GM10266 (cell line): ENCODE data around the gene METTL9.
"Not testable (repeated sequence)": the region's sequence is repeated elsewhere in the genome, so short reads cannot be mapped to it uniquely, and the experiment has no call there.

Source experiments
- DNase-seq: peaks from one replicate; pipeline ENCODE4 v3.0.0; 2012; ENCODE audit errors: extremely low spot score
- TF ChIP-seq, protein P1 (sequence below): IDR thresholded peaks from 2 replicates; pipeline ENCODE4 v1.5.1; 2012; ENCODE audit warnings: mild to moderate bottlenecking, low read depth; ENCODE audit not compliant: control insufficient read depth, insufficient read depth; ENCODE audit errors: missing control alignments

Gene METTL9

DNA sequence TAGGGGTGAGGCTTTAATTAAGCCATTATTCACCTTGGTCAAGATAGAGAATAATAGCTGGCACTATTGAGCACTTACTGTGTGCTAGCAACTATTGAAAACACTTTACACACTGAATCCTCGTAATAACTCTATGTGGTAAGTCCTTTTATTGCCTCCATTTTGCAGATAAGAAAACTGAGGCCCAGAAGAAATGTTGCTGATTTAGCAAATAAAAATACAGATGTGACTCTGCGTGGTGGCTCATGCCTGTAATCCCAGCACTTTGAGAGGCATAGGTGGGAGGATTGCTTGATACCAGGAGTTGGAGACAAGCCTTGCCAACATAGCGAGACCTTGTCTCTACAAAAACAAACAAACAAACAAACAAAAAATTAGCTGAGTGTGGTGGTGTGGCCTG is 83.8 kb downstream of the METTL9 start:
- no peak for DNase-seq
- TF ChIP-seq, protein P1, sequence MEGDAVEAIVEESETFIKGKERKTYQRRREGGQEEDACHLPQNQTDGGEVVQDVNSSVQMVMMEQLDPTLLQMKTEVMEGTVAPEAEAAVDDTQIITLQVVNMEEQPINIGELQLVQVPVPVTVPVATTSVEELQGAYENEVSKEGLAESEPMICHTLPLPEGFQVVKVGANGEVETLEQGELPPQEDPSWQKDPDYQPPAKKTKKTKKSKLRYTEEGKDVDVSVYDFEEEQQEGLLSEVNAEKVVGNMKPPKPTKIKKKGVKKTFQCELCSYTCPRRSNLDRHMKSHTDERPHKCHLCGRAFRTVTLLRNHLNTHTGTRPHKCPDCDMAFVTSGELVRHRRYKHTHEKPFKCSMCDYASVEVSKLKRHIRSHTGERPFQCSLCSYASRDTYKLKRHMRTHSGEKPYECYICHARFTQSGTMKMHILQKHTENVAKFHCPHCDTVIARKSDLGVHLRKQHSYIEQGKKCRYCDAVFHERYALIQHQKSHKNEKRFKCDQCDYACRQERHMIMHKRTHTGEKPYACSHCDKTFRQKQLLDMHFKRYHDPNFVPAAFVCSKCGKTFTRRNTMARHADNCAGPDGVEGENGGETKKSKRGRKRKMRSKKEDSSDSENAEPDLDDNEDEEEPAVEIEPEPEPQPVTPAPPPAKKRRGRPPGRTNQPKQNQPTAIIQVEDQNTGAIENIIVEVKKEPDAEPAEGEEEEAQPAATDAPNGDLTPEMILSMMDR = no peak

DNA sequence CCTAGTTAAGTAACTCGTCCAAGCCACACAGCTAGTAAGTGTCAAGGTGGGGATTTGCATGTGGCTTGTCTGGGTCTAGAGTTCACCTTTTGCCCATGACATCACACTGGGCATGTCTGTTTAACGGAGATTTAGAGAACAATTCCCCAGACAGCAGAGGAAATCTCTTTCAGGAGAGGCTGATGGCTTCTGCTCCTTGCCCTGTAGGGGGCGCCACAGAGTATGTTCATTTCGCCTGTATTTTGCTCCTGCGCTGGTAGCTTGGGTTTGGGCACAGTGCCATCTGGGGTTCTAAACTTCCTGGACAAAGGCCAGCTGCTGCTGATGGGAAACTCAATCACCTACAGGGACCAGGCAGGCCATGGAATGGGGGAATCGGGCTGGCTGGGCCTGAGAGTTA is 84.8 kb downstream of the METTL9 start:
- TF ChIP-seq, protein P1 = peak; percentile 36
- no peak for DNase-seq

- TF ChIP-seq, protein P1 = no peak
- no peak for DNase-seq
Observed at GRCh38 chr16:21685034-21685455, 85.7 kb downstream of the METTL9 start.

GRCh38 chr16:21689107-21689506 is 89.7 kb downstream of the METTL9 start:
- no peak for DNase-seq
- TF ChIP-seq, protein P1 = no peak

- DNase-seq = not testable (repeated sequence)
Observed at GRCh38 chr16:21690967-21691366, 91.6 kb downstream of the METTL9 start.

DNA sequence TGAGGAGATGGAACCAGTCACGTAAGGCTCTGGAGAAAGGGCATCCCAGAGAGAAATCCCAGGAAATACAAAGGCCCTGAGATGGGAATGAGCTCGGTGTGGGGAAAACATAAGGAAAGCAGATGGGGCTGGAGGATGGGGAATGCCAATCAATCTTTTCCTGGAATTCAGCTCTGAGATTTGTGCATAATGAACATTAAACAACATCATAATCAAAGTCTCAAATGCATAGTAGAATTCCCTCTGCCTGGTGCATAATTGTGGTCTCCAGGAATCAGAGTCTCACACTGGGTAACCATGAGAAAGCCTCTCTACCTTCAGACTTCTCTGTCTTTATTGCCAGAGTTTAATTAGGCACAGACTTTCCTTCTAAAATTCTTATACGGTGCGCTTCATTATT is 95.2 kb downstream of the METTL9 start:
- TF ChIP-seq, protein P1 = no peak
- DNase-seq = no peak

- DNase-seq = no peak
- TF ChIP-seq, protein P1 = no peak
Observed at GRCh38 chr16:21697032-21697431, 97.7 kb downstream of the METTL9 start.
